Stimulated activated CD4-positive, alpha-beta T cell treated with anti-CD3 and anti-CD28 coated beads, TNF-alpha, amount 100 ng/mL, for 4 hours (primary cell): ENCODE results near the gene TOMM7.
"Not testable (repeated sequence)": the region's sequence is repeated elsewhere in the genome, so short reads cannot be mapped to it uniquely, and the experiment has no call there.

Source experiments
- DNase-seq, 3 experiments: peaks; one replicate each; pipeline ENCODE4 v3.0.0-alpha.2; 2020; ENCODE audit warnings: low read depth in 3 of 3

The TOMM7 gene

GRCh38 chr7:22853674-22854157, 31.1 kb upstream of the TOMM7 start:
- DNase-seq: no peak

DNA sequence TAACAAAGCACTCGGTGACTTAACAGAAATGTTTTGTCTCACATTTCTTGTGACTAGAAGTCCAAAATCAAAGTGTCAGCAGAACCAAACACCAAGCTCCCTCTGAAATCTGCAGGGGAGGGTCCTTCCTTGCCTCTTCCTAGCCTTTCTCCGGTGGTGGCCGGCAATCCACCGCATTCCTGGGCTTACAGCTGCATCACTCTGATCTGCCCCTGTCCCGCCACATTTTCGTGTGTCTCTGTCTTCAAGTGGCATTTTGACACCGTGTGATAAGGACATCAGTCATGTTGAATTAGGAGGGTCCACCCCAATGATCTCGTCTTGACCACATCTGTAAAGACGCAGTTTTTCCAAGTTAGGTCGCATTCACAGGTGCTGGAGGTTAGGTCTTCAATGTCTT, 30.5 kb upstream of the TOMM7 start:
- DNase-seq: no peak

- DNase-seq: no peak
Observed at GRCh38 chr7:22851145-22851544, 28.5 kb upstream of the TOMM7 start.

- not testable (repeated sequence) for DNase-seq
Observed at GRCh38 chr7:22850394-22850793, 27.7 kb upstream of the TOMM7 start.

GRCh38 chr7:22849662-22850061, 27.0 kb upstream of the TOMM7 start:
- no peak for DNase-seq

DNA sequence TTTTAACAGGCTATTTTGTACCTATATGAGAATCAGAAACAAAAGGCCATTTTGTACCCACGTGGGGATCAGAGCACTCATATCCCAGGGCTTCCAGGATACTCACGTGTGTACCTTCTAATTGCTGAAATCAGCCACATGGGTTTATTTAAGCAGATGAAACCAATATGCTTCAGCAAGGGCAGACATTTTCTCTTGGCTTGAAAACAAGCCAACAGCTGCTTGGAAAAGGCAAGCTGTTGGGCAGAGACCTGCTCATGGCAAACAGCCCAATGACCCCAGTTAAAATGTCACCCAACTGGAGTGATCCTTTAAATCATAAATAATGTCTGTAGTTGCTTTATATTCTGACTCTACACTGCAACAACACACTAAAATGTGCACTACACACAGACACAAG, 26.5 kb upstream of the TOMM7 start:
- DNase-seq: no peak

DNA sequence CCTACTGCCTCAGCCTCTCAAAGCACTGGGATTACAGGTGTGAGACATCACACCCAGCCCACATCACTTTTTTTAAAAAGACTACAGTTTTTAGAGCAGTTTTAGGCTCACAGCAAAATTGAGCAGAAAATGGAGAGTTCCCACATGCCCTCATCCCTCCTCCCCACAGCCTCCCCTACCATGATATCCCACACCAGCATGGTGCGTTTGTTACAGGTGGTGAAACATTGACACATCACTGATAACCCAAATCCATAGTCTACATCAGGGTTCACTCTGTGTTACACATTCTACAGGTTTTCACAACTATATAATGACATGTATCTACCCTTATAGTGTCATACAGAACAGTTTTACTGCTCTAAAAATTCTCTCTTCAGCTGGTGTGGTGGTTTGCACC, 24.3 kb upstream of the TOMM7 start:
- no peak for DNase-seq

GRCh38 chr7:22845221-22845834, 22.7 kb upstream of the TOMM7 start:
- DNase-seq: no peak

- DNase-seq: no peak
Observed at GRCh38 chr7:22843681-22844309, 21.1 kb upstream of the TOMM7 start.

DNA sequence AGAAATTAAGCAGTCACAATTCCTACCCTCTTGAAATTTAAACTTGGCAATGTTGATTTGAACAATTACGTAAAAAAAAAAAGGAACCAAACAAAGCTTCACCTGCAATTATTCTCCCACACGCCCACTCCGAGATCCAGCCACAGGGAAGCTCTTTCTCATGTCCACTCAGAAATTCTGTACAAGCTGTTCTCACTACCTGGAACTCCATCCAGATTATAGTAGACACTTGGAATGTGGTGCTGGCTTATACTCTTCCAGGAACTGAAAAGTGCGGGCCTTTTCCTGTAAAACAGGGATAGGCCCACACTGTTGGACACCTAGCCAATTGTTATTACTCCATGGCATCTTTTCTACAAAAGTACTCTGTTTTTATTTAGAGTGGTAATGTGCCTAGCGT, 20.3 kb upstream of the TOMM7 start:
- no peak for DNase-seq

DNA sequence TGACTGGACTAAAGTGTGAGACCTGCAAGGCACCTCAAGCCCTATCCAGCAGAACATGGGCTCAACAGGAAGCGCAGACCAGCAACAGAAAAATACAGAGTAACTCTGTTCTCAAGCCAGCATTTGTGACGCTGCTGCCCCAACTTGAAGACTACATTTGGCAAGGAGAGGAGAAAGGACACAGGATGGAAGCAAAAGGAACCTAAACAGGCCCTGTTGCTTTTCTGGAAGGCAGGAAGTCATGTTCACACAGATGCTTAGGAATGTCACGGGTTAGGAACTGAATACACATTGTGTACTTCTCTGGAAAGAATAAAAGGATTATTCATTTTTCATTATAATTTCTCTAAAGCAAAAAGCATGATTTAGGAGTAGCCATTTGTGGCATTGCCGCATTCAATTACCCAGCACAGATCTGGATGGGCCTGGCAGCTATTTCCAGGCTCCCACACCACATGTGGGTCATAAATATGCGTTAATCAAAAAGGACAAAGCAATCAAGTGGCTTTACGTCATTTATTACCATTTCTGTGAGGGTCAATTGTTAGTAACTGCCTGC, 19.8 kb upstream of the TOMM7 start:
- DNase-seq: no peak

DNA sequence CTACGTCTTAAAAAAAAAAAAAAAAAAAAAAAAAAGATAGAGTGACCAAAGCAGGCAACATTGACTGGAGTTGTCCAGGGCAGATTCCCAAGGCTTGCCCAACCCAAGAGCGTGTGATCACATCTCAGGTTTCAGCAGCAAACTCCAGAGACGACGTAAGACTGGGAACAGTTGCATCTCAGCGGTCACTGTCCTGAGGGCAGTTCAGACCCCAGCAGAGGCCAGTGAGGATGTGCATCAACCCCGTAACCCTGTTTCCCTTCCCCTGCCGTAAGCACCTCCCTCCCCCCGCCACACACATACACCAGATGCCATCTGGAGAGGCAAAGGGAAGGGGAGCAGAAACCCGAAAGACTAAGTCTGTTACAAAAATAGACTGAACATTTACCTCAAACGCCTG, 19.3 kb upstream of the TOMM7 start:
- DNase-seq: no peak

DNA sequence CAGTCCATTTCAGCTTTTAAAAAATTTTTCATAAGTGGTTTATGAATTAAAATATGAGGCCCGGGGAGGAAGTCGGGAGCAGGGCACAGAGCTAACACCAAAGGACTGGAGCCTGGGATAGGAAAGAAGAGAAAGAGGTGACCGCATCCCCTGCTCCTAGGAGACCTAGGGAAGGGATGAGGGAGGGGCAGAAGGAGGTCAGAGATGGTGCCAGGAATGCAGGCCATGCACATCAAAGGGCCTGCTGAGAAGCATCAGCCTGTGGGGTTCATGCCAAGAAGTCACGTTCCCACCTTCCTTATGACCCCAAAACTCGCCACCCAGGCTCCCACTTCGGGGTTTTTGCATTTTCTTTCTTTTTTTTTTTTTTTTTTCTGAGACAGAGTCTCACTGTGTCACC, 14.7 kb upstream of the TOMM7 start:
- no peak for DNase-seq

- DNase-seq: not testable (repeated sequence)
Observed at GRCh38 chr7:22836506-22836905, 13.9 kb upstream of the TOMM7 start.

GRCh38 chr7:22833957-22834356, 11.3 kb upstream of the TOMM7 start:
- no peak for DNase-seq

DNA sequence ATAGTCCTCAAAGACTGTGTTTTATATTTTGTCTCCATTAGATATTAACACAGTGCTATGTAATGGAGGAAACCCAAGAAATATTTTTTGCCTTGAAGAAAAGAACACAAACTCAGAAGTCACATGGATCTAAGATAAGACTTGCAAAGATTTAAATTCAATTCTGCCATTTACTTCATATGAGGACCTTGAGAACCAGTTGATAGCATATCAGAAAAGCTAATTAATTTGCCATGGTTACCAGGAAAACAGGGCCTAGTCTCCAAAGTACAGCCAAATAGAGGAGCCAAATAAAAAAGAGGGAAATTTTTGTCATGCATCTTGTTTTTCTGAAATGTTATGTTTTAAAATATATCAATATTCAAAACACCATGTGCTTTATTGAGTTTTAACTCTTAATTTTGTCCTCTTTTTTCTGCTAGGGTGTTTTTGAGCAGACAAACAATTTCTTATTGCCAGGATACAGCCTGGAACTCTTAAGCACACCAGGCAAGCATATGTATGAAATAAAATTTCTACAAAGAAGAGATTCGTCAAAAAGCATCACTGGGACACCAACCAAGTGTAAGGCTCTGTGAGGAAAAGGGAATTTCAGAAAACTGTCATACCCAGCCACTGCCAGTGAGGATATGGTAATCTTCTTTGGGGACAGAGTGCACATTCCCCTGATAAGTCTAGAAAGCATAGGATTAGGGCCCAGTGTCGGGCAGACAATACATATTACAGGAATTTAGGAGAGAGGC, 10.6 kb upstream of the TOMM7 start:
- DNase-seq: no peak

- DNase-seq: no peak
Observed at GRCh38 chr7:22832401-22832800, 9.8 kb upstream of the TOMM7 start.

DNA sequence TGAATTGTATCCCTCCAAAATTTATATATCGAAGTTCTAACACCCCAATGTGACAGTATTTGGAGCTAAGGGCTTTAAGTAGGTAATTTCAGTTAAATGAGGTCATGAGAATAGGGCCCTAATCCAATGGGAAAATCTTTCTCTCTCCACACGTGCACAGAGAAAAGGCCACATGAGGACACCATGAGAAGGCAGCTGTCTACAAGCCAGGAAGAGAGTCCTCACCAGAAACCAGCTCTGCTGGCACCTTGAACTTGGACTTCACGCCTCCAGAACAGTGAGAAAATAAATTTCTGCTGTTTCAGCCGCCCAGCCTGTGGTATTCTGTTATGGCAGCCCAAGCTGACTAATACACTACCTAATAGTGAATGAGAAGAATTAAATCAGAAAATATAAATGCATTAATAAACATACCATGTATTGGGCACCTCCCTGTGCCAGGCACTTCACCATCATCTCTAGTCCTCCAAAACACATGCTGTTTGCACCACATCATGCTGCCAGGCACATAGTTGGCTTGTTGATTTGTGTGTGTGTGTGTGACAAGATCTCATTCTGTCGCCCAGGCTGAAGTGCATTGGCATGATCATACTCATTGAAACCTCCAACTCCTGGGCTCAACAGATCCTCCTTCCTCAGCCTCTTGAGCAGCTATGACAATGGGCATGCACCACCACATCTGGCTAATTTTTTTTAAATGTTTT, 9.1 kb upstream of the TOMM7 start:
- no peak for DNase-seq

DNA sequence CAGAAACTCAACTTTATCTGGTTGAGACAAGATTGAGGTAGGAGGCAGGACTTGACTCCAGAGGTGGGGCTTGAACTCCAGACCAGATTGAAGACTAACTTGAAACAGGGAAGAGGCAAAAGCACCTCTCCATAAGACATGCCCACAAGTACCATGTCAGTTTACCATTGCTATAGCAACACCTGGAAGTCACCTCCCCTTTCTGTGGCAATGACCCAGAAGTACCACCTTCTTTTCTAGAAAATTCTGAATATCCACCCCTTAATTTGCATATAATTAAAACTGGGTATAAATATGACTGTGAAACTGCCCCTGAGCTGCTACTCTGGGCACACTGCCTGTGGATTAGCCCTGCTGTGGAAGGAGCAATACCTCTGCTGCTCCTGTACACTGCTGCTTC, 4.9 kb upstream of the TOMM7 start:
- no peak for DNase-seq

- no peak for DNase-seq
Observed at GRCh38 chr7:22826593-22826992, 3.9 kb upstream of the TOMM7 start.

- no peak for DNase-seq
Observed at GRCh38 chr7:22824760-22825159, 2.1 kb upstream of the TOMM7 start.

GRCh38 chr7:22823142-22823497, 471 bp upstream of the TOMM7 start:
- no peak for DNase-seq
